Esophagus squamous epithelium (tissue), 4 donors: ENCODE data around the gene SLC27A6.

Experiments
- POLR2A ChIP-seq, 4 donors: fragments of 450-650 bp; IDR thresholded peaks; one replicate each; pipeline ENCODE4 v1.6.1; 2017; ENCODE audit warnings: antibody characterized with exemption in 4 of 4, mild to moderate bottlenecking in 4 of 4, moderate library complexity in 3 of 4
- TF ChIP-seq, protein P1 (sequence below), 6 experiments: fragments of 450-650 bp in 4 of 6; fragments of 200-600 bp in 2 of 6; sonication (generic) in 2 of 6; IDR thresholded peaks; one replicate each; pipeline ENCODE4 v1.5.1; 2016 to 2019; ENCODE audit warnings: antibody characterized with exemption in 6 of 6, mild to moderate bottlenecking in 4 of 6, moderate library complexity in 4 of 6

DNA sequence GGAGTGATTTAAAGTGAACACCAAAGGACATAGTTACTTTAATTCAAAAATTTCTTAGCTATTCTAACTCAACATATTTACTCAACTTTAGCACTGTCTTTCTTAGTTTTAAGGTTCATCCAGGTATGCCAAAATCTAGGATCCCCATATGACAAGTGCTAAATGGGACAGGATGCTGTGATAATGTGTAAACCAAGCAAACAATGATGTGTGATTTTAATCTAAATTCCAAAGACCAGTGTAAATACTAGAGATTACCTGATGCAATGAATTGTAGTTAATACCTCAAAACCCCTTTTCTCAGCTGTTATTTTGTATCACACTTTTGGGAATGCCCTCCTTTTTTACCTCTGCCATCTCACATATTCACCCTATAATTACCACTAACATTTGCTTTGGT lies 102.5 kb downstream of the SLC27A6 start:
- TF ChIP-seq, protein P1, sequence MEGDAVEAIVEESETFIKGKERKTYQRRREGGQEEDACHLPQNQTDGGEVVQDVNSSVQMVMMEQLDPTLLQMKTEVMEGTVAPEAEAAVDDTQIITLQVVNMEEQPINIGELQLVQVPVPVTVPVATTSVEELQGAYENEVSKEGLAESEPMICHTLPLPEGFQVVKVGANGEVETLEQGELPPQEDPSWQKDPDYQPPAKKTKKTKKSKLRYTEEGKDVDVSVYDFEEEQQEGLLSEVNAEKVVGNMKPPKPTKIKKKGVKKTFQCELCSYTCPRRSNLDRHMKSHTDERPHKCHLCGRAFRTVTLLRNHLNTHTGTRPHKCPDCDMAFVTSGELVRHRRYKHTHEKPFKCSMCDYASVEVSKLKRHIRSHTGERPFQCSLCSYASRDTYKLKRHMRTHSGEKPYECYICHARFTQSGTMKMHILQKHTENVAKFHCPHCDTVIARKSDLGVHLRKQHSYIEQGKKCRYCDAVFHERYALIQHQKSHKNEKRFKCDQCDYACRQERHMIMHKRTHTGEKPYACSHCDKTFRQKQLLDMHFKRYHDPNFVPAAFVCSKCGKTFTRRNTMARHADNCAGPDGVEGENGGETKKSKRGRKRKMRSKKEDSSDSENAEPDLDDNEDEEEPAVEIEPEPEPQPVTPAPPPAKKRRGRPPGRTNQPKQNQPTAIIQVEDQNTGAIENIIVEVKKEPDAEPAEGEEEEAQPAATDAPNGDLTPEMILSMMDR (IDR thresholded peaks at IDR 0.05), result no peak
- no peak for TF ChIP-seq POLR2A (IDR thresholded peaks at IDR 0.05)
